NCI-H2081 (cell line): Measurements from ENCODE around the gene GTF2F2.

Experiments used
- DNase-seq, 2 experiments: peaks; one replicate each; lab custom pipeline; 2025; lab: John Stamatoyannopoulos, UW

GTF2F2 gene

GRCh38 chr13:45119991-45120864, at the start of gene GTF2F2:
GTF2F2 (plus strand) TSS chr13:45120510; CDS start chr13:45120656, 146 bp downstream.
- peak; percentile 76 to 77 for DNase-seq

GRCh38 chr13:45073809-45074208, 46.5 kb upstream of the GTF2F2 start:
- DNase-seq, result no peak

- DNase-seq, result no peak
These were observed 45.6 kb upstream of the GTF2F2 start for GRCh38 chr13:45074721-45075120.

- DNase-seq, result no peak
These were observed 42.3 kb upstream of the GTF2F2 start for GRCh38 chr13:45078003-45078402.

- DNase-seq, result no peak
These were observed 37.3 kb upstream of the GTF2F2 start for GRCh38 chr13:45082964-45083363.

GRCh38 chr13:45084515-45084914, 35.8 kb upstream of the GTF2F2 start:
- no peak for DNase-seq

- DNase-seq, result no peak
These were observed 33.8 kb upstream of the GTF2F2 start for GRCh38 chr13:45086484-45086883.

- DNase-seq, result no peak
These were observed 27.6 kb upstream of the GTF2F2 start for GRCh38 chr13:45092663-45093062.

- no peak for DNase-seq
These were observed 19.6 kb upstream of the GTF2F2 start for GRCh38 chr13:45100573-45101262.

- DNase-seq, result no peak
These were observed 18.8 kb upstream of the GTF2F2 start for GRCh38 chr13:45101327-45102018.

GRCh38 chr13:45102136-45102507, 18.2 kb upstream of the GTF2F2 start:
- DNase-seq, result no peak

GRCh38 chr13:45103449-45103848, 16.9 kb upstream of the GTF2F2 start:
- no peak for DNase-seq

- DNase-seq, result no peak
These were observed 16.0 kb upstream of the GTF2F2 start for GRCh38 chr13:45104261-45104660.

- DNase-seq, result no peak
These were observed 14.4 kb upstream of the GTF2F2 start for GRCh38 chr13:45105895-45106294.

- DNase-seq, result no peak
These were observed 12.8 kb upstream of the GTF2F2 start for GRCh38 chr13:45107539-45107938.

- DNase-seq, result no peak
These were observed 11.6 kb upstream of the GTF2F2 start for GRCh38 chr13:45108716-45109101.

GRCh38 chr13:45109102-45109720, 11.1 kb upstream of the GTF2F2 start:
- no peak for DNase-seq

- no peak for DNase-seq
These were observed 6.8 kb upstream of the GTF2F2 start for GRCh38 chr13:45113233-45114224.

GRCh38 chr13:45119469-45119990, 780 bp upstream of the GTF2F2 start:
- peak in 1 of 2 experiments; percentile 4 for DNase-seq

- no peak for DNase-seq
These were observed 889 bp downstream of the GTF2F2 start for GRCh38 chr13:45120967-45121831.
